ENCODE measurements around the gene CPSF2.

GRCh38 chr14:92105073-92105892 is 16.5 kb upstream of the CPSF2 start:
- TF ChIP-seq, protein P1, sequence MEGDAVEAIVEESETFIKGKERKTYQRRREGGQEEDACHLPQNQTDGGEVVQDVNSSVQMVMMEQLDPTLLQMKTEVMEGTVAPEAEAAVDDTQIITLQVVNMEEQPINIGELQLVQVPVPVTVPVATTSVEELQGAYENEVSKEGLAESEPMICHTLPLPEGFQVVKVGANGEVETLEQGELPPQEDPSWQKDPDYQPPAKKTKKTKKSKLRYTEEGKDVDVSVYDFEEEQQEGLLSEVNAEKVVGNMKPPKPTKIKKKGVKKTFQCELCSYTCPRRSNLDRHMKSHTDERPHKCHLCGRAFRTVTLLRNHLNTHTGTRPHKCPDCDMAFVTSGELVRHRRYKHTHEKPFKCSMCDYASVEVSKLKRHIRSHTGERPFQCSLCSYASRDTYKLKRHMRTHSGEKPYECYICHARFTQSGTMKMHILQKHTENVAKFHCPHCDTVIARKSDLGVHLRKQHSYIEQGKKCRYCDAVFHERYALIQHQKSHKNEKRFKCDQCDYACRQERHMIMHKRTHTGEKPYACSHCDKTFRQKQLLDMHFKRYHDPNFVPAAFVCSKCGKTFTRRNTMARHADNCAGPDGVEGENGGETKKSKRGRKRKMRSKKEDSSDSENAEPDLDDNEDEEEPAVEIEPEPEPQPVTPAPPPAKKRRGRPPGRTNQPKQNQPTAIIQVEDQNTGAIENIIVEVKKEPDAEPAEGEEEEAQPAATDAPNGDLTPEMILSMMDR (IDR thresholded peaks at IDR 0.05): no peak
- no peak for TF ChIP-seq POLR2A (IDR thresholded peaks at IDR 0.05)

All from Peyer's patch (tissue), 4 donors.